H9 (cell line): ENCODE results near the gene BICDL1. TPM values are rescaled to one million over a fixed set of nuclear protein-coding genes. Genes with fewer than 3 reads are reported as not detected.

ENCODE experiments used
- DNase-seq: peaks from one replicate; pipeline ENCODE4 v3.0.0-alpha.2; 2017
- H2AFZ ChIP-seq: one replicate; pipeline ENCODE4 v1.6.1; 2013; ENCODE audit warnings: mild to moderate bottlenecking, low read length, control low read depth, moderate library complexity
- H2AK5ac ChIP-seq: 2 replicates; pipeline ENCODE4 v1.6.1; 2013; ENCODE audit warnings: low read length, control low read depth, mixed read lengths; ENCODE audit not compliant: insufficient read length
- H2BK120ac ChIP-seq: one replicate; pipeline ENCODE4 v1.6.1; 2013; ENCODE audit warnings: low read depth, mild to moderate bottlenecking, low read length, control low read depth, inconsistent platforms; ENCODE audit not compliant: poor library complexity, severe bottlenecking
- H2BK12ac ChIP-seq: 2 replicates; pipeline ENCODE4 v1.6.1; 2013; ENCODE audit warnings: low read length, control low read depth, mixed read lengths, low read depth; ENCODE audit not compliant: insufficient read length
- H2BK15ac ChIP-seq: 2 replicates; pipeline ENCODE4 v1.6.1; 2013; ENCODE audit warnings: low read depth, low read length, control low read depth
- H2BK20ac ChIP-seq: one replicate; pipeline ENCODE4 v1.6.1; 2013; ENCODE audit warnings: low read depth, mild to moderate bottlenecking, low read length, control low read depth, inconsistent platforms; ENCODE audit not compliant: poor library complexity, severe bottlenecking
- H2BK5ac ChIP-seq: 2 replicates; pipeline ENCODE4 v1.6.1; 2013; ENCODE audit warnings: low read length, control low read depth, mixed read lengths; ENCODE audit not compliant: insufficient read length
- H3K14ac ChIP-seq: 2 replicates; pipeline ENCODE4 v1.6.1; 2013; ENCODE audit warnings: low read length, control low read depth; ENCODE audit not compliant: insufficient read depth
- H3K18ac ChIP-seq: 2 replicates; pipeline ENCODE4 v1.6.1; 2013; ENCODE audit warnings: low read depth, mild to moderate bottlenecking, mixed read lengths, low read length, control low read depth; ENCODE audit not compliant: insufficient read length
- H3K23ac ChIP-seq: 2 replicates; pipeline ENCODE4 v1.6.1; 2013; ENCODE audit warnings: low read length, control low read depth, mixed read lengths, low read depth; ENCODE audit not compliant: insufficient read length
- H3K23me2 ChIP-seq: 2 replicates; pipeline ENCODE4 v1.6.1; 2013; ENCODE audit warnings: low read depth, mild to moderate bottlenecking, mixed read lengths, low read length, control low read depth; ENCODE audit not compliant: insufficient read length, poor library complexity, severe bottlenecking
- H3K27ac ChIP-seq: 2 replicates; pipeline ENCODE4 v1.5.1; 2013; ENCODE audit warnings: low read length, control low read depth, mixed read lengths, low read depth; ENCODE audit not compliant: insufficient read length
- H3K27me3 ChIP-seq: 2 replicates; pipeline ENCODE4 v1.6.1; 2013; ENCODE audit warnings: low read length, control low read depth, inconsistent platforms; ENCODE audit not compliant: insufficient read depth
- H3K4ac ChIP-seq: 2 replicates; pipeline ENCODE4 v1.6.1; 2013; ENCODE audit warnings: low read depth, mild to moderate bottlenecking, control low read depth, inconsistent platforms, low read length, moderate library complexity
- H3K4me1 ChIP-seq: 2 replicates; pipeline ENCODE4 v1.6.1; 2013; ENCODE audit warnings: low read length, control low read depth, inconsistent platforms; ENCODE audit not compliant: insufficient read depth
- H3K4me2 ChIP-seq: 2 replicates; pipeline ENCODE4 v1.6.1; 2013; ENCODE audit warnings: low read length, control low read depth, mixed read lengths; ENCODE audit not compliant: insufficient read length, insufficient read depth
- H3K56ac ChIP-seq: 2 replicates; pipeline ENCODE4 v1.6.1; 2013; ENCODE audit warnings: low read depth, mild to moderate bottlenecking, mixed read lengths, low read length, control low read depth; ENCODE audit not compliant: insufficient read length
- H3K79me1 ChIP-seq: 2 replicates; pipeline ENCODE4 v1.6.1; 2013; ENCODE audit warnings: low read depth, mild to moderate bottlenecking, moderate library complexity, low read length, control low read depth, inconsistent platforms; ENCODE audit not compliant: insufficient read depth, poor library complexity, severe bottlenecking
- H3K79me2 ChIP-seq: 2 replicates; pipeline ENCODE4 v1.6.1; 2013; ENCODE audit warnings: low read length, control low read depth, inconsistent platforms; ENCODE audit not compliant: insufficient read depth
- H3K9ac ChIP-seq: 2 replicates; pipeline ENCODE4 v1.6.1; 2013; ENCODE audit warnings: low read length, control low read depth, mixed read lengths; ENCODE audit not compliant: insufficient read length; ENCODE audit errors: extremely low read depth
- H3K9me3 ChIP-seq: one replicate; pipeline ENCODE4 v1.6.1; 2013; ENCODE audit warnings: low read depth, low read length, inconsistent platforms; ENCODE audit not compliant: control insufficient read depth
- H3T11ph ChIP-seq: one replicate; pipeline ENCODE4 v1.6.1; 2013; ENCODE audit warnings: mild to moderate bottlenecking, low read length, control low read depth, inconsistent platforms
- H4K20me1 ChIP-seq: one replicate; pipeline ENCODE4 v1.6.1; 2013; ENCODE audit not compliant: control insufficient read depth, insufficient read length, insufficient read depth
- H4K5ac ChIP-seq: 2 replicates; pipeline ENCODE4 v1.6.1; 2013; ENCODE audit warnings: low read depth, mild to moderate bottlenecking, mixed read lengths, low read length, control low read depth; ENCODE audit not compliant: insufficient read length
- H4K8ac ChIP-seq: replicated peaks from 2 replicates; pipeline ENCODE4 v1.6.1; 2013; ENCODE audit warnings: low read length, control low read depth, mixed read lengths, low read depth; ENCODE audit not compliant: insufficient read length
- H4K91ac ChIP-seq: 2 replicates; pipeline ENCODE4 v1.6.1; 2013; ENCODE audit warnings: low read depth, mild to moderate bottlenecking, moderate library complexity, mixed read lengths, low read length, control low read depth; ENCODE audit not compliant: insufficient read length
- H3K27ac Mint-ChIP-seq, 3 experiments: 2 replicates in 2 of 3; 3 replicates in 1 of 3; pipeline ENCODE4 v1.8.0; 2020 to 2021; ENCODE audit warnings: mixed read lengths in 3 of 3, mild to moderate bottlenecking in 1 of 3, moderate library complexity in 1 of 3
- H3K27me3 Mint-ChIP-seq: 2 replicates; pipeline ENCODE4 v1.8.0; 2021; ENCODE audit warnings: low read depth, mild to moderate bottlenecking, moderate library complexity, mixed read lengths
- H3K36me3 Mint-ChIP-seq, 3 experiments: 2 replicates in 2 of 3; 3 replicates in 1 of 3; pipeline ENCODE4 v1.8.0; 2020 to 2021; ENCODE audit warnings: low read depth in 3 of 3, mixed read lengths in 3 of 3; ENCODE audit not compliant: insufficient read depth in 1 of 3
- H3K4me1 Mint-ChIP-seq, 2 experiments: 2 replicates each; pipeline ENCODE4 v1.8.0; 2020; ENCODE audit warnings: mixed read lengths in 2 of 2
- H3K4me3 Mint-ChIP-seq, 2 experiments: 2 replicates in 1 of 2; 3 replicates in 1 of 2; pipeline ENCODE4 v1.8.0; 2020 to 2021; ENCODE audit warnings: mild to moderate bottlenecking in 2 of 2, mixed read lengths in 2 of 2, moderate library complexity in 1 of 2
- H3K9me3 Mint-ChIP-seq, 2 experiments: 2 replicates in 1 of 2; 3 replicates in 1 of 2; pipeline ENCODE4 v1.8.0; 2020; ENCODE audit warnings: mild to moderate bottlenecking in 2 of 2, mixed read lengths in 2 of 2, moderate library complexity in 1 of 2
- WGBS: extraction: QIAGEN DNeasy Blood & Tissue Kit; methylation state at CpG from one replicate; pipeline ENCODE4 v1.1.7; 2013; ENCODE audit warnings: missing lambda C conversion rate, low lambda C conversion rate, mixed read lengths; ENCODE audit not compliant: insufficient read length; ENCODE audit errors: extremely low coverage; 5-methylcytosine and 5-hydroxymethylcytosine counted together
- total RNA-seq: library from RNA; stranded (reverse); gene quantifications from 2 replicates; pipeline ENCODE4 v1.2.1, GENCODE V29; 2021
- TF ChIP-seq, protein P1 (sequence below): fragments of 200-600 bp; sonication (generic); conservative IDR thresholded peaks from 3 replicates; pipeline ENCODE4 v1.8.0; 2021; ENCODE audit warnings: antibody characterized with exemption, mild to moderate bottlenecking

Gene BICDL1
- total RNA-seq, 1 experiment from 2014 or later = 13.8 TPM

DNA sequence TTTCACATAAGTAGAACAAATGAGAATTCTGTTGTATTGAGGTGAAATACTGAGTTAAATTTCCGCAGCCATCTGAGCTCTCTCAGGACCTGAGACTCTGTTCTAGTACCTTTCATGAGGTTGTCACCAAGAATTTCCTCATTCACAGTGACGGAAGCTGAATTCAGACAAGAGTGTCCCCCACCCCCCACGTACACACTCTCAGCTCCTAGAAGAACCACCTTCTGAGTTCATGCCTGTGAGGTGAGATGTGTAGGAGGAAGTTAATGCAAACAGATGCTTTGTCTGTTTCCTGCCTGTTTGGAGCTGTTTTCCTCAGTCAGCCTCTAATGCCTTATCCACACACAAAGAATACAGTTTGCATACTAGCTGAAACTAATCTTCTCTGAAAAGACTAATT is 18.2 kb downstream of the BICDL1 start:
- peaks cover 0 to 11% (median 5%) of the 10 kb centered on the region in 3 experiments; a peak in 3 of 7 replicates for H3K36me3 Mint-ChIP-seq
- Histone ChIP-seq H4K5ac (no peak overlapping the region), H2BK15ac (no peak overlapping the region), H3T11ph (no peak overlapping the region), H2AK5ac (no peak overlapping the region), H3K14ac (no peak overlapping the region), H3K27ac (no peak overlapping the region), H2AFZ (no peak overlapping the region), H4K91ac (no peak overlapping the region), H4K20me1 (no peaks in the 10 kb centered on the region), H4K8ac (no peak overlapping the region), H2BK12ac (no peak overlapping the region), H2BK20ac (no peak overlapping the region), H3K23ac (no peak overlapping the region), H3K79me1 (no peaks in the 10 kb centered on the region), H2BK5ac (no peak overlapping the region), H3K18ac (no peak overlapping the region), H3K27me3 (no peaks in the 10 kb centered on the region), H3K56ac (no peak overlapping the region), H3K9me3 (no peaks in the 10 kb centered on the region), H3K9ac (no peak overlapping the region), H3K23me2 (no peaks in the 10 kb centered on the region), H3K4me2 (no peak overlapping the region), H3K79me2 (peaks cover 1% of the 10 kb centered on the region; the same call in 1 of the 2 replicates), H3K4ac (no peak overlapping the region), H3K4me1 (no peaks in the 10 kb centered on the region; the same call in 1 of the 2 replicates), H2BK120ac (no peak overlapping the region)
- H3K4me1 Mint-ChIP-seq = peaks cover 23 to 28% of the 10 kb centered on the region in 2 experiments
- TF ChIP-seq, protein P1, sequence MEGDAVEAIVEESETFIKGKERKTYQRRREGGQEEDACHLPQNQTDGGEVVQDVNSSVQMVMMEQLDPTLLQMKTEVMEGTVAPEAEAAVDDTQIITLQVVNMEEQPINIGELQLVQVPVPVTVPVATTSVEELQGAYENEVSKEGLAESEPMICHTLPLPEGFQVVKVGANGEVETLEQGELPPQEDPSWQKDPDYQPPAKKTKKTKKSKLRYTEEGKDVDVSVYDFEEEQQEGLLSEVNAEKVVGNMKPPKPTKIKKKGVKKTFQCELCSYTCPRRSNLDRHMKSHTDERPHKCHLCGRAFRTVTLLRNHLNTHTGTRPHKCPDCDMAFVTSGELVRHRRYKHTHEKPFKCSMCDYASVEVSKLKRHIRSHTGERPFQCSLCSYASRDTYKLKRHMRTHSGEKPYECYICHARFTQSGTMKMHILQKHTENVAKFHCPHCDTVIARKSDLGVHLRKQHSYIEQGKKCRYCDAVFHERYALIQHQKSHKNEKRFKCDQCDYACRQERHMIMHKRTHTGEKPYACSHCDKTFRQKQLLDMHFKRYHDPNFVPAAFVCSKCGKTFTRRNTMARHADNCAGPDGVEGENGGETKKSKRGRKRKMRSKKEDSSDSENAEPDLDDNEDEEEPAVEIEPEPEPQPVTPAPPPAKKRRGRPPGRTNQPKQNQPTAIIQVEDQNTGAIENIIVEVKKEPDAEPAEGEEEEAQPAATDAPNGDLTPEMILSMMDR = no peak
- WGBS = no CpG with 5 or more reads among the region's 3 CpGs
- no peaks in the 10 kb centered on the region for H3K27me3 Mint-ChIP-seq
- H3K9me3 Mint-ChIP-seq = no peaks in the 10 kb centered on the region
- H3K27ac Mint-ChIP-seq = peak overlapping the region in 1 of 3 experiments; percentile 74; a peak in 2 of 7 replicates
- H3K4me3 Mint-ChIP-seq = no peak overlapping the region
- DNase-seq = no peak
